ENCODE data around the gene HBA2. TPM values are rescaled to one million over a fixed set of nuclear protein-coding genes. Genes with fewer than 3 reads are reported as not detected.
A peak's percentile ranks its signal among the peaks of the same experiment; 100 is the strongest.
"Not testable (repeated sequence)": the region's sequence is repeated elsewhere in the genome, so short reads cannot be mapped to it uniquely, and the experiment has no call there.

The HBA2 gene
- total RNA-seq, 1 experiment from 2014 or later: not detected

DNA sequence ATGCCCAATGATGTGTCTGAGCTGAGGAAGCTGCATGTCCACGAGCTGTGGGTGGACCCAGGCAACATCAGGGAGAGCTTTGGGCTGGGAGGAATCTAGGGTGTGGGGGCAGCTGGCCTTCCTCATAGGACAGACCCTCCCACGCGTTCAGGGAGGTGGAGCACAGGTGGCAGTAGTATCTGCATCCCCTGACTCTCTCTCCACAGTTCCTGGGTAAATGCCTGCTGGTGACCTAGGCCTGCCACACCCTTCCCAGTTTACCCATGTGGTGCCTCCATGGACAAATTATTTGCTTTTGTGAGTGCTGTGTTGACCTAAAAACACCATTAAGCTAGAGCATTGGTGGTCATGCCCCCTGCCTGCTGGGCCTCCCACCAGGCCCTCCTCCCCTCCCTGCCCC is 3.7 kb upstream of the HBA2 start:
- H3K18ac ChIP-seq (ENCODE audit: insufficient read length, low read depth, low read length): no peak overlapping the region
- no peak overlapping the region for H4K8ac ChIP-seq (replicated peaks; ENCODE audit: insufficient read length, low read depth, low read length)
- H3K27ac ChIP-seq (ENCODE audit: insufficient read length, low read depth, low read length): no peak overlapping the region
- H3K4me1 Mint-ChIP-seq: peaks cover 31 to 42% of the 10 kb centered on the region in 2 experiments
- no peak overlapping the region for H2AK5ac ChIP-seq (ENCODE audit: insufficient read length, low read length)
- no peaks in the 10 kb centered on the region; a peak in 1 of 7 replicates for H3K36me3 Mint-ChIP-seq (ENCODE audit: insufficient read depth in 1 of 3, low read depth in 3 of 3)
- no peak overlapping the region for H2BK12ac ChIP-seq (ENCODE audit: insufficient read length, low read depth, low read length)
- no peaks in the 10 kb centered on the region for H3K79me2 ChIP-seq (ENCODE audit: insufficient read depth, low read length)
- no peak overlapping the region for H3K27ac Mint-ChIP-seq
- no peaks in the 10 kb centered on the region; the same call in 1 of the 2 replicates for H3K4me1 ChIP-seq (ENCODE audit: insufficient read depth, low read length)
- no peak overlapping the region for H3K14ac ChIP-seq (ENCODE audit: insufficient read depth, low read length)
- H2AFZ ChIP-seq (ENCODE audit: low read length): no peak overlapping the region
- H2BK20ac ChIP-seq (ENCODE audit: low read depth, low read length, poor library complexity, severe bottlenecking): no peak overlapping the region
- H3K4me3 Mint-ChIP-seq: peak overlapping the region in 1 of 2 experiments; percentile 24; a peak in 1 of 5 replicates
- no peak overlapping the region for H2BK120ac ChIP-seq (ENCODE audit: low read depth, low read length, poor library complexity, severe bottlenecking)
- TF ChIP-seq, protein P1, sequence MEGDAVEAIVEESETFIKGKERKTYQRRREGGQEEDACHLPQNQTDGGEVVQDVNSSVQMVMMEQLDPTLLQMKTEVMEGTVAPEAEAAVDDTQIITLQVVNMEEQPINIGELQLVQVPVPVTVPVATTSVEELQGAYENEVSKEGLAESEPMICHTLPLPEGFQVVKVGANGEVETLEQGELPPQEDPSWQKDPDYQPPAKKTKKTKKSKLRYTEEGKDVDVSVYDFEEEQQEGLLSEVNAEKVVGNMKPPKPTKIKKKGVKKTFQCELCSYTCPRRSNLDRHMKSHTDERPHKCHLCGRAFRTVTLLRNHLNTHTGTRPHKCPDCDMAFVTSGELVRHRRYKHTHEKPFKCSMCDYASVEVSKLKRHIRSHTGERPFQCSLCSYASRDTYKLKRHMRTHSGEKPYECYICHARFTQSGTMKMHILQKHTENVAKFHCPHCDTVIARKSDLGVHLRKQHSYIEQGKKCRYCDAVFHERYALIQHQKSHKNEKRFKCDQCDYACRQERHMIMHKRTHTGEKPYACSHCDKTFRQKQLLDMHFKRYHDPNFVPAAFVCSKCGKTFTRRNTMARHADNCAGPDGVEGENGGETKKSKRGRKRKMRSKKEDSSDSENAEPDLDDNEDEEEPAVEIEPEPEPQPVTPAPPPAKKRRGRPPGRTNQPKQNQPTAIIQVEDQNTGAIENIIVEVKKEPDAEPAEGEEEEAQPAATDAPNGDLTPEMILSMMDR (conservative IDR thresholded peaks at IDR 0.05): no peak
- H3K9me3 ChIP-seq (ENCODE audit: control insufficient read depth, low read depth, low read length): no peaks in the 10 kb centered on the region
- no peak overlapping the region for H2BK15ac ChIP-seq (ENCODE audit: low read depth, low read length)
- H3K56ac ChIP-seq (ENCODE audit: insufficient read length, low read depth, low read length): no peak overlapping the region
- no peak overlapping the region for H3K4me2 ChIP-seq (ENCODE audit: insufficient read depth, insufficient read length, low read length)
- WGBS (ENCODE audit: extremely low coverage, insufficient read length, low lambda C conversion rate): no CpG with 5 or more reads among the region's 3 CpGs
- peaks cover 8% of the 10 kb centered on the region for H3K23me2 ChIP-seq (ENCODE audit: insufficient read length, low read depth, low read length, poor library complexity, severe bottlenecking)
- H3K27me3 Mint-ChIP-seq (ENCODE audit: low read depth): peaks cover 80% of the 10 kb centered on the region
- H3K9me3 Mint-ChIP-seq: peaks cover 0 to 3% of the 10 kb centered on the region in 2 experiments; a peak in 1 of 5 replicates
- no peaks in the 10 kb centered on the region for H3K79me1 ChIP-seq (ENCODE audit: insufficient read depth, low read depth, low read length, poor library complexity, severe bottlenecking)
- no peak overlapping the region for H4K91ac ChIP-seq (ENCODE audit: insufficient read length, low read depth, low read length)
- no peak for DNase-seq
- no peak overlapping the region for H2BK5ac ChIP-seq (ENCODE audit: insufficient read length, low read length)
- H3K9ac ChIP-seq (ENCODE audit: extremely low read depth, insufficient read length, low read length): no peak overlapping the region
- H3T11ph ChIP-seq (ENCODE audit: low read length): no peak overlapping the region
- H3K4ac ChIP-seq (ENCODE audit: low read depth, low read length): no peak overlapping the region
- H3K23ac ChIP-seq (ENCODE audit: insufficient read length, low read depth, low read length): no peak overlapping the region
- no peaks in the 10 kb centered on the region for H4K20me1 ChIP-seq (ENCODE audit: control insufficient read depth, insufficient read depth, insufficient read length)
- peaks cover 48% of the 10 kb centered on the region for H3K27me3 ChIP-seq (ENCODE audit: insufficient read depth, low read length)
- no peak overlapping the region for H4K5ac ChIP-seq (ENCODE audit: insufficient read length, low read depth, low read length)

- H2BK5ac ChIP-seq (ENCODE audit: insufficient read length, low read length); H3K4me2 ChIP-seq (ENCODE audit: insufficient read depth, insufficient read length, low read length); H3K23me2 ChIP-seq (ENCODE audit: insufficient read length, low read depth, low read length, poor library complexity, severe bottlenecking); H4K5ac ChIP-seq (ENCODE audit: insufficient read length, low read depth, low read length); H2BK120ac ChIP-seq (ENCODE audit: low read depth, low read length, poor library complexity, severe bottlenecking); H3K23ac ChIP-seq (ENCODE audit: insufficient read length, low read depth, low read length); H3K4ac ChIP-seq (ENCODE audit: low read depth, low read length); H3K36me3 Mint-ChIP-seq (ENCODE audit: insufficient read depth in 1 of 3, low read depth in 3 of 3); H3K4me1 ChIP-seq (ENCODE audit: insufficient read depth, low read length); H3K9ac ChIP-seq (ENCODE audit: extremely low read depth, insufficient read length, low read length); H3K79me2 ChIP-seq (ENCODE audit: insufficient read depth, low read length); H4K20me1 ChIP-seq (ENCODE audit: control insufficient read depth, insufficient read depth, insufficient read length); H3K18ac ChIP-seq (ENCODE audit: insufficient read length, low read depth, low read length); H3K14ac ChIP-seq (ENCODE audit: insufficient read depth, low read length); H3K56ac ChIP-seq (ENCODE audit: insufficient read length, low read depth, low read length); H3K27ac ChIP-seq (ENCODE audit: insufficient read length, low read depth, low read length); H2BK20ac ChIP-seq (ENCODE audit: low read depth, low read length, poor library complexity, severe bottlenecking); H2BK15ac ChIP-seq (ENCODE audit: low read depth, low read length); H3T11ph ChIP-seq (ENCODE audit: low read length); H2AFZ ChIP-seq (ENCODE audit: low read length); H3K27ac Mint-ChIP-seq; H3K79me1 ChIP-seq (ENCODE audit: insufficient read depth, low read depth, low read length, poor library complexity, severe bottlenecking); H2BK12ac ChIP-seq (ENCODE audit: insufficient read length, low read depth, low read length); H4K8ac ChIP-seq (replicated peaks; ENCODE audit: insufficient read length, low read depth, low read length); H3K9me3 ChIP-seq (ENCODE audit: control insufficient read depth, low read depth, low read length); H2AK5ac ChIP-seq (ENCODE audit: insufficient read length, low read length); H4K91ac ChIP-seq (ENCODE audit: insufficient read length, low read depth, low read length): not testable (repeated sequence)
- peaks cover 56% of the 10 kb centered on the region for H3K27me3 ChIP-seq (ENCODE audit: insufficient read depth, low read length)
- H3K27me3 Mint-ChIP-seq (ENCODE audit: low read depth): peaks cover 88% of the 10 kb centered on the region
- peak; percentile 59 for DNase-seq
- H3K4me3 Mint-ChIP-seq: peak overlapping the region in 1 of 2 experiments; percentile 62; a peak in 2 of 5 replicates
- WGBS (ENCODE audit: extremely low coverage, insufficient read length, low lambda C conversion rate): no CpG with 5 or more reads among the region's 5 CpGs
- peaks cover 37 to 44% of the 10 kb centered on the region in 2 experiments for H3K4me1 Mint-ChIP-seq
- H3K9me3 Mint-ChIP-seq: peaks cover 4 to 10% of the 10 kb centered on the region in 2 experiments; a peak in 2 of 5 replicates
Measured at GRCh38 chr16:170088-170507, 2.6 kb upstream of the HBA2 start.
